NK-92 treated with Interleukin-12 subunit alpha and Interleukin-12 subunit beta, amount 100 ng/mL, for 24 hours (cell line): ENCODE results near the gene FGFR1OP2.
"Not testable (repeated sequence)": the region's sequence is repeated elsewhere in the genome, so short reads cannot be mapped to it uniquely, and the experiment has no call there.

Experiments
- DNase-seq: peaks from one replicate; lab custom pipeline; 2025; lab: John Stamatoyannopoulos, UW

The FGFR1OP2 gene

GRCh38 chr12:26937863-26938700 is at the start of gene FGFR1OP2, which contains the start of gene INTS13:
FGFR1OP2 (plus strand) TSS chr12:26938470; CDS start chr12:26954159, 15,689 bp downstream.
INTS13 (minus strand) TSS chr12:26937981; CDS start chr12:26936803, 1,178 bp downstream.
- DNase-seq = peak; percentile 95

- no peak for DNase-seq
Measured at GRCh38 chr12:26890784-26891183, 47.5 kb upstream of the FGFR1OP2 start.

DNA sequence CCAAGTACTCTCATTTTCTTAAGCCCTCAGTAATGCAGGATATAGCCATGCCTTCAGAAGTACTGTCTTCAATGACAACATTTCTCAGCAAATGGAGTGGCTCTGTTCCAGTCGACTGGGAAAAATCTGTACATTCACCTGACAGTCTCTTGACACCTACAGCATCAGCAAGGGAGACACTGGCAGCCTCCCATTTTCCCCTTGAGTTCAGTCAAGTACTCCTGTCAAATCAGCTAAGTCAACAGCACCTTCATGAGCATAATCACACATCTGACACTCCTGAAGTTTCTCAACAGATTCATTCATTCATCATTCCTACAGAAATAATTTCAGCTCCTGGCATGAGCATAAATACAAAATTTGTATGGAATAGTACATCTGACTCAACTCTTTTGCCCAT is 46.6 kb upstream of the FGFR1OP2 start:
- DNase-seq = no peak

DNA sequence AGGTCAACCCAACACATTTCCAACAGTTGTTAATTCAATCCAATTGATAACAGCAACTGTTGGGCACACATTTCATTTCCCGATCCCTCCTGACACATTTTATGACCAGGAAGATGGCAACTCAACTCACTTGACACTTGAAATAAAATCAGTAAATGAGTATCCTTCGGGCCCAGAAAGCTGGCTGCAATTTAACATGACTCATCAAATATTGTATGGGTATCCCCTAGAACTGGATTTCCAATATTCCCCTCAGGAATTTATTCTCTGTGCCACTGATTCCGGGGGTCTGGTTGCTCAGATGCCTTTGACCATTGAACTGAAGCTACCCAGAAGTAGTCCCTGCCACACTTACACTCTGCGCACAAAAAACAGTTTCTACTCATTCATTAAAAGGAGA is 42.6 kb upstream of the FGFR1OP2 start:
- DNase-seq = no peak

DNA sequence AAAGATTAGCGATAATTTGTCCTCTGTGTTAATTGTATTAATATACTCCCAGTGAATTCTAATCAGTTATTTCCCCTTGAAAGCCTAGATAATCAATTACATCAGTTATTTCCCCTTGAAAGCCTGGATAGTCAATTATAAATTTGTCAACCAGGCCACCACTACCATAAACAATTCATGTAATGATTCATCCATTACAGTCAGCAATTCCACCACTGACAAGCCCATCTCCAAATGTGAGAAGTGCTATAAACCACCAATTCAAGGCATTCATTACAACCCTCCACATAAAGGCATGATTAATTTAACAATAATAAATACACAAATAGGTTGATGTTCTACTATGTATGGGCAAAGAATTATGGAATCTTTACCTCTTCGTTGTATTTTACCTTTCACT is 41.4 kb upstream of the FGFR1OP2 start:
- DNase-seq = no peak

- DNase-seq = not testable (repeated sequence)
Measured at GRCh38 chr12:26903396-26903795, 34.9 kb upstream of the FGFR1OP2 start.

DNA sequence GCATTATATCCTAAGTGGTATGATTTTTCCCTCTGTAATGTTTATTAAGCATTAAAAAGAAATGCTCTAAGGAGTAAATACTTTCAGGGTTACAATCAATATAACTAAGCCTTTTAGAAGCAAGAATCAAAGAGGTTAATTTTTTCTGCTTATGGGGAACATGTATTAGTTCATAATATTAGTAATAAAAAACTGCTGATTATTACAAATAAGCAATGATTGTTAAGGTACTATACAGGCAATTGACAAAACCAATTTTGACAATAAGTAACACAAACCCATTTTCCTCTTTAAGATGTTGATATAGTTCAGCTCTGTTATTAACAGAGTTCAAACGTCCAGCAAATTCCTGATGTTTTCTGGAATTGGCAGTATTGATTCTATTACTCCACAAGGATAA is 32.2 kb upstream of the FGFR1OP2 start:
- no peak for DNase-seq

DNA sequence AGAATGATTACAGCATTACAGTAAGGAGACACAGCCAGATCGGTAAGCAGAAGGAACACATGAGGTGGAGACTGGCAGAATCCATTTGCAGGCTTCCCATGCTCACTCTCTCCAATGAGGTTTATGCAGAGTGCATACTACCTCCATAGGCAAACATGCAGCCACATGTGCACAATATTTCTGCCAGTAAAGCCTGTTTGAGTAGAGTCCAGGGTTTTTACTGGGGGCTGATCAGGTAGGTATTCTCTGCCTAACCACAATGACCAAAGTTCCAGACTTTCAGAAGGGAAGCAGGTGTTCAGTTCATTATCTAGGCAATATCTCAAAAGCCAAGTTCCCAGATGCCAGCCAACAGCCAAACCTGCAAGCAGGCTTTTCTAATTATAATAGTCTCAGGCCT is 31.6 kb upstream of the FGFR1OP2 start:
- no peak for DNase-seq

- DNase-seq = no peak
Measured at GRCh38 chr12:26918321-26919215, 19.7 kb upstream of the FGFR1OP2 start.

GRCh38 chr12:26919216-26919555 is 19.1 kb upstream of the FGFR1OP2 start:
- DNase-seq = no peak

DNA sequence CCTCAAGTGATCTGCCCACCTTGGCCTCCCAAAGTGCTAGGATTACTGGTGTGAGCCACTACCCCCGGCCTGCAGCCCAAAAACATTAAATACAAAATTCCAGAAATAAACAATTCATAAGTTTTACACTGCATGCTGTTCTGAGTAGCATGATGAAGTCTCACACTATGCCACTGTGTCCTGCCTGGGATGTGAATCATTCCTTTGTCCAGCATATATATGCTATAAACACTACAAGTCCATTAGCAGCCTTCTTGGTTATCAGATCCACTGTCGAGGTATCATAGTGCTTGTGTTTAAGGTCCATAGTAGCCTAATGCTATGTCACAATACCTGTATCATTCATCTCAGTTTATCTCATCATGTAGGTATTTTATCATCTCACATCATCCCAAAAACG is 16.4 kb upstream of the FGFR1OP2 start:
- no peak for DNase-seq

DNA sequence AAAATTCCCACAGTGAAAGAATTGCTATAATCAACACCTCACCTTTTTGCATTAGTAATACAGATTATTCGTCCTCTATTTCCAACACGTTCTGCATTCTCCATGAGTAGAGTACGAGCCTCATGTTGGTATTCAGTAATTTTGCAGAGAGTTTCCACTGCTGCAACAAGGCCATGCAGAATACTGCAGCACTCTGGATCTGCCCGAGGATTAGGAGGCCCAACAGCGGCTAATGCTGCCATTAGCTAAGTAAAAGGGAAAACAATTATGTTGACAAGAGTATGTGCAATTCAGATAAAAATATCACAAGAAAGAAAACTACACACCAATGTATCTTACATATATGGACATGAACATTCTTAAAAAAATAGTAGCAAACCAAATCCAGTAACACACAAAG is 9.6 kb upstream of the FGFR1OP2 start:
- DNase-seq = no peak

DNA sequence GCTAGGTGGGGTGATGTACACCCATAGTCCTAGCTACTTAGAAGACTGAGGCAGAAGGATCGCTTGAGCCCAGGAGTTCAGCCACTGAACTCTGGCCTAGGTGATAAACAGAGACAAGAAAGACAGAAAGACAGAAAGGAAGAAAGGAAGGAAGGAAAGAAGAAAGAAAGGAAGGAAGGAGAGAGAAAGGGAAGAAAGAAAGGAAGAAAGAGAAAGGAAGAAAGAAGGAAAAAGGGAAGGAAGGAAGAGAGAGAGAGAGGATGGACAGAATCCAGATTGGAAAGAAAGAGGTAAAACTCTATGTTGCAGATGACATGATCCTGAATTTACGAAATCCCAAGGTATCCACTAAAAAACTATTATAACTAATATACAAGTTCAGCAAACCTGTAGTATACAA is 8.7 kb upstream of the FGFR1OP2 start:
- DNase-seq = no peak

DNA sequence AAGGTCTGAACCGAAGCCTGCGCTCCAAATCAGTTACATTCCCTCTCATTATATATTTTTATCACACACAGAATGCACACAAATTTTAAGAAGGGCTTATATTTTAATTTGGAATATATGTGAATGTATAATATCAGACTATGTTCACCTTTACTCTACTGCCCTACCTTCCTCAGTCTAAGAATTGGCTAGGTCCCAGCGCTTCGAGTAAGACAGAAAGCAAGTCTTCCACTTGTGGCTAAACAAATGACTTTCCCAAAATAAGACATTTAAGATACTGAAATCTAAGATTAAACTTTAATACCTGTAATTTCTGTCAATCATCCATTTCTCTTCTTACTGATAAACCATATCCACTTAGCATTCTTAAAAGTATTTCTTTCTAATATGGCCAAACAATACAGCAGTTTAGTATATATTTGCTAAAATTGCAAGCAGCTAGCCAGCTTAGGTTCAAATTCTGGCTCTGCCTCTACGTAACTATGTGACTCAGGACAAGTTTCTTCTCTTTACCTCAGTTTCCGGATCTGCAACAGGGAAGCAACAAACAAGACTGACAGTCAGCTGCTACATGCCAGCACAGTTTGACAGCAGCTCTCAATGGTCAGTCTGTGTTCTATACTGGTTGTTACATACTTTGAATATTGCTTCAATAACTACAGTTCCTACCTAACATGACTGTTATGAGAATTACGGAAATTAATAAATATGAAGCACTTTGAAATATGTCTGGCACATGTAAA is 2.5 kb upstream of the FGFR1OP2 start:
- no peak for DNase-seq

DNA sequence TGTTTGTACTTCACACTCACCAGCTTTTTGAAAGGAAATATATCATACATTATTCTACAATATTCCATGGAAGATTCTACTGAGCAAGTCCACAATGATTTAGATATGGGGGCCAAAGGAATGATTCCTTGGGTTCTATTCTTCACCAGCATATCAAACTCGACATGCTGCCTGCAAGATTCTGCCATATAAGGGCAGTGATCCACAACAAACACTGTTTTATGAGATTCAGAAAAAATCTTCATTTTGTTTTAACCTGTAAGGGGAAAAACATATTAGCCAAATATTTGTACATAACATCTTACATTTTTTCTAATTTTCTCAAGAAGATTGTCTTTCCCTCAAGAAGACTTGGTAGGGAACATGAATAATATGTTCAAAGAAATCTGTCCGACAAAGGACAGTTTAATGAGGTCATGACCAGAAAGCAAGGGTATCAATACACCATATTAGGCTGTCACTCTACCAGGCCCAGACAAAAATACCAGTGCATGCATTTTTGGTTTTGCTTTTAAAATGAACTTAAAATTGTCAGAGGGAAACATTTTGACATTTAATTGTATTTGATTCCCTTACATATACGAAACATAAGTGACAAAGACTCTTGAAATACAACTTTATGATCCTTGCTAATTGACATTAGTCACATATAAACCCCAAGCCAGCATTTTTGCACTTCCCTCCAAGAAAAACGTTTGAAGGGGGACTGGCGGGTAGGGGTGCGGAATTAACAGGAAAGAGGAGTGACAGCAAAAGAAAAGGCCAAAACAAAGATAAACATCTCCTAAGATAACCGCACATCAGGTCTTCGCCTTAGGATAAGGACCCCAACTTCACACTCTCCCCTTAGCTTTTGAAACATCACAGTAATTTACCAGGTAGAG is 1.5 kb upstream of the FGFR1OP2 start:
- DNase-seq = no peak

GRCh38 chr12:26937443-26937862 is 817 bp upstream of the FGFR1OP2 start:
- DNase-seq = no peak

- no peak for DNase-seq
Measured at GRCh38 chr12:26938701-26939062, 412 bp downstream of the FGFR1OP2 start.

DNA sequence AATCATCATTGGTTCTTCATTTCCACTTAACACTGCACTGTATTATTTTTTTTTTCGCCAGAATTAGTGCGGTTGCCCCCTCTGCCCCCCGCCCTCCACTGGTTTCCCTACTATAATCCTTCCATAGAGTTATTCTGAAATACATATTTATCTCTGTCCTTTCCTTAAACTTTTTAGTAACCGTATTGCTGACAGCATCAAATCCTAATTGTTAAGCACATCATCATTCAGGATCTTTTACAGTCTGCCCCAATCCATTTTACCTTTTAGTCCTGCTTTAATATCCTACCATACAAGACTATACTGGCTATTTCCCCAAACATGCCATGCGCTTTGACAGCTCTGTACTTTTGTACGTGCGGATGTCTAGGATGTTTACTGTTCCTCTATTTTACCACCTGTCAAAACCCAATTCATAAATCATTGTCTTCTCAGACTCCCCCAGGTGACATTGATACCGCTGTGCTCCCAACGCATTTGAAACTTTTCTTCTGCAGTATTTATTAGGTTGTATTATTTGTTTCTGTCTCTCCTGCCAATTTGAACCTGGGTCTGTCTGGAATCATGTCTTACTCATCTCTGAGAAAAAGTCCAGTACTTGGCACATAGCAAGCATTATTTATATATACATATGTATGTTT is 1.0 kb downstream of the FGFR1OP2 start:
- no peak for DNase-seq

DNA sequence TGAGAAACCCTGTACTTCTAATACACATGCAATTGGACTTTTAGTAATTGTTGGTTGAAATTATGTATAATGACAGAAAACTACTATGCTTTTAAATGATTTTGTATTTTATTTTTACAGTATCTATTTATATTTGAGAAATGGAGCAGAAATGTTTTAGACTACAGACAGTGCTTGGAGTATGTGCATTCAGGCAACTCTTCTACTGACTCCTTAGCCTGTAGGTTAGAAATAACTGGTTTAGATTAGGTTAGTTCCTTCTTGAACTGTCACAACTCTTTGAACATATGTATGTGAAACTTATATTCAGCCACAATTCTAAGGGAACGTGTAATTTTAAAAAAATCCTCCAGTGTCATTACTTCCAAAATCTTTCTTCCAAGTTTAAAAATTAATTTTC is 1.7 kb downstream of the FGFR1OP2 start:
- no peak for DNase-seq

DNA sequence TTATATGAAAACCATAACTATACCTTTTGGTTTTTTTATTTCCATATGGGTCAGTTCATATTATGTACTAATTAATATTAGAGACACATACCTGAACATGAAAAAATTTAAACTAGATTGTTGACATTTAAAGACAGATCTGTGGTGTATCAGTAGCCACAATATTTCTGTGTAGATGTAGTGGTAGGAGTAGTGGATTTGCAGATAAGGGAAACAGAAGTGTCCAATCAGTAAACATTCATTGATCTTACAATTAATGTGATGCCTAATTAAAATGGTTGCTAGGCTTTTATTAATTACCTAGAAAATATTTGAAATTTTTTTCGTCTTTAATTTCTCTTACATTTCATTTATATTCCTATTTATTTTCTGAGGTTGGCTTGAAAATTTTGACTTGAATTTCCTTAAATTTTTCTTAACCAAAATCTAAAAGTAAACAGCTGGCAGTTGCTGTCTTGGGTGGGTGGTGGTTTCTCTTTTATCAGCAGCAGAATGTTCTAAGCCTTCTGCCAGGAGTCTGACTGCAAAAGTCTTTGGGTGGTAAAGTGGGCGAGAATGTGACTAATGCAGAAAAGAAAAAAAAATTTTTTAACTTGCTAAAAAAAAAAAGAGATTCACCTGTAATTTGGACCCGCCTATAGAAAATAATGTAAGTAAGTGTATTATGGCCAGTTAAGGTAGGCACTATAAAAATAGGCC is 2.4 kb downstream of the FGFR1OP2 start:
- DNase-seq = no peak
